Activated CD4-positive, alpha-beta T cell treated with anti-CD3 and anti-CD28 coated beads for 36 hours (primary cell): ENCODE results near the gene ZMYND15. TPM values are rescaled to one million over a fixed set of nuclear protein-coding genes. Genes with fewer than 3 reads are reported as not detected.

ENCODE experiments used
- ATAC-seq: fragments of 200-7000 bp; cut with Tn5 transposase; one replicate; pipeline ENCODE4 v1.10.0; 2021; ENCODE audit warnings: mild to moderate bottlenecking, moderate library complexity
- CTCF ChIA-PET: fragments of 350-600 bp; sonication (Branson Sonifier 250); formaldehyde crosslinking; loops from one replicate; lab custom pipeline; 2021; ENCODE audit warnings: antibody characterized with exemption; lab: Charles Lee
- POLR2A ChIA-PET: fragments of 350-600 bp; sonication (Branson Sonifier 250); formaldehyde crosslinking; loops from one replicate; lab custom pipeline; 2021; ENCODE audit warnings: antibody characterized with exemption, inconsistent platforms; lab: Charles Lee
- DNase-seq: peaks from one replicate; pipeline ENCODE4 v3.0.0-alpha.2; 2020
- H3K27ac Mint-ChIP-seq: one replicate; pipeline ENCODE4 v1.8.0; 2021; ENCODE audit warnings: mixed read lengths
- H3K27me3 Mint-ChIP-seq: one replicate; pipeline ENCODE4 v1.8.0; 2021; ENCODE audit warnings: mixed read lengths
- H3K36me3 Mint-ChIP-seq: one replicate; pipeline ENCODE4 v1.8.0; 2021; ENCODE audit warnings: low read depth, mixed read lengths
- H3K4me1 Mint-ChIP-seq: one replicate; pipeline ENCODE4 v1.8.0; 2021; ENCODE audit warnings: mixed read lengths
- H3K4me3 Mint-ChIP-seq: one replicate; pipeline ENCODE4 v1.8.0; 2021; ENCODE audit warnings: mild to moderate bottlenecking, moderate library complexity, mixed read lengths
- H3K9me3 Mint-ChIP-seq: one replicate; pipeline ENCODE4 v1.8.0; 2021; ENCODE audit warnings: low read depth, mixed read lengths
- intact Hi-C, 2 experiments: fragments of 100-400 bp; cut with DNase I in 1 of 2; cut with micrococcal nuclease in 1 of 2; formaldehyde crosslinking; loops; one replicate each; pipeline versions ENCODE4 v1.14.2 to v1.15.1; 2022 to 2024; cut with DNase I, micrococcal nuclease
- total RNA-seq, 2 experiments: library from RNA; stranded (reverse); gene quantifications; one replicate each; pipeline ENCODE4 v1.2.3, GENCODE V29; 2021

ZMYND15 gene
- total RNA-seq, 2 experiments from 2014 or later: 0.09 to 0.11 TPM

DNA sequence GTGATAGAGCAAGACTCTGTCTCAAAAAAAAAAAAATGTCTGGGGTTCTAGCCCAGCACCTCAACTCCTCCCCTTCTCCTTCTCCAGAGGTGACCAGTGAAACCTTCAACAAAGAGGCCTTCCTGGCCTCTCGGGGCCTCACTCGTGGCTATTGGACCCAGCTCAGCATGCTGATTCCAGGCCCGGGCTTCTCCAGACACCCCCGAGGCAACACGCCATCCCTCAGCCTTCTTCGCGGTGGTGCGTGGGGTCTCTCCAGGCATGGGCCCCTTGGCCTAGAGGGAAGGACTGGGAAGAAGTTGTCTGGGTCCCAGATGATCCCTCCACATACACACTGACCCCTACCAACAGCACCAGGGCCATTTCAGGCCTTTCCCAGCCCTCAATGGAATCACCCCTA lies 3.6 kb downstream of the ZMYND15 start:
- intact Hi-C loops: no loop called here
- Mint-ChIP-seq H3K36me3 (no peaks in the 10 kb centered on the region), H3K4me1 (peaks cover 32% of the 10 kb centered on the region), H3K27ac (no peak overlapping the region), H3K27me3 (peaks cover 27% of the 10 kb centered on the region), H3K4me3 (no peak overlapping the region), H3K9me3 (no peaks in the 10 kb centered on the region)
- ChIA-PET POLR2A (interaction anchor here (0.7 to 1.0 kb wide), 2 partner anchors 13 to 142 kb away, joined by 3 to 4 read pairs; no protein-coding TSS in a partner anchor), CTCF (interaction anchor here (0.7 kb wide), 2 partner anchors 11 to 88 kb away, joined by 3 read pairs; no protein-coding TSS in a partner anchor)
- DNase-seq (no peak), ATAC-seq (no peak)

DNA sequence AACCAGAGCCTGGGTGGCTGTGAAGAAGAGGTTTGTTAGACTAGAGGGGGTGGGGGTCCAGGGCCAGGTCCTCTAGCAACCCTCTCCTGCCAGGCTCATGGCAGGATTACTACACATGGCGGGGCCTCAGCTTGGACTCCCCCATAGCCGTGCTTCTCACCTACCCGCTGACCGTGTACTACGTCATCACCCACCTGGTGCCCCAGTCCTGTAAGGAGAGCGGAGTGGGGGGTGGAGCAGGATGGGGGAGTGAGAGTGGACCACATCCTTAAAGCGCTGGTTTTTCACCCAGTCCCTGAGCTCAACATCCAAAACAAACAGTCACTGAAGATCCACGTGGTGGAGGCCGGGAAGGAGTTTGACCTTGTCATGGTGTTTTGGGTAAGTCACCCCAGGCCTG lies 4.3 kb downstream of the ZMYND15 start:
- Mint-ChIP-seq H3K36me3 (no peaks in the 10 kb centered on the region), H3K9me3 (no peaks in the 10 kb centered on the region), H3K27ac (no peak overlapping the region), H3K4me1 (peaks cover 31% of the 10 kb centered on the region), H3K27me3 (peaks cover 23% of the 10 kb centered on the region), H3K4me3 (no peak overlapping the region)
- intact Hi-C loops: no loop called here
- POLR2A ChIA-PET: interaction anchor here (1.1 kb wide), 1 partner anchor 46 kb away, joined by 6 read pairs; no protein-coding TSS in a partner anchor
- DNase-seq: no peak
- CTCF ChIA-PET: interaction anchor here (0.6 to 0.7 kb wide), 2 partner anchors 12 to 214 kb away, joined by 3 read pairs; no protein-coding TSS in a partner anchor
- ATAC-seq: no peak

DNA sequence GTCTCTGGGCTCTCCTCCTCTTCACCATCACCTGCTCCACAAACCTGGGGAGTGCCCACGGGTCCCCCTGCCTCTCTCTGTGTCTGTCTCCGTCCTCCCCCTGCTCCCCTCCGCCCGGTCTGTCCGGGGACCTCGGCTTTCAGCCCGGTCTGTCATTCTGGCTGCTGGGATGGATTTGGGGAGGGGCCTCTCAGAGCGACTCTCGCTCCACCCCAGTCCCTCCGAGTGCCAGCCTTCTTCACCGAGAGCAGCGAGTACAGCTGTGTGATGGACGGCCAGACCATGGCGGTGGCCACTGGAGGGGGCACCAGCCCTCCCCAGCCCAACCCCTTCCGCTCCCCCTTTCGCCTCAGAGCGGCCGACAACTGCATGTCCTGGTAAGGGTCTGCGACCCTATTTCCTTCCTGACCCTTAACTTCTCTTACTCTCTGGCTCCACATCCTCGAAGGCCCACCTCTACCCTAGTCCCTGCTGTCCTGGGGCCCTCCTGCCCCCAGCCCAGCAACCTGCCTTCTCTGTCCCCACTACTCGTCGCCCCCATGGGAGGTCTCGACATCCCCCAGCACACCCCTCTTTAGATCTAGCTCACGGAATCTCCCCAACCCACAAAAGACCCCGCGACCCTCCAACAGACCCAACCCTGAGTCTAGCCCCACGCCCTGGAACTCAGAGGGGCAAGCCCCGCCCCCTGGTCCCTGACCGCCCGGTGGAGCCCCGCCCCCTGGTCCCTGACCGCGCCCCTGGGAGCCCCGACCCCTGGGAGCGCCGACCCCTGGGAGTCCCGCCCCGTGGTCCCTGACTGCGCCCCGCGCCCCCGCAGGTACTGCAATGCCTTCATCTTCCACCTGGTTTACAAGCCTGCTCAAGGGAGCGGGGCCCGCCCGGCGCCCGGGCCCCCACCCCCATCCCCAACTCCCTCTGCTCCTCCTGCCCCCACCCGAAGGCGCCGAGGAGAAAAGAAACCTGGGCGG lies 5.7 kb downstream of the ZMYND15 start:
- ChIA-PET POLR2A (no interaction called here), CTCF (interaction anchor here (0.5 to 0.6 kb wide), 2 partner anchors 32 to 122 kb away, joined by 3 to 4 read pairs; no protein-coding TSS in a partner anchor)

DNA sequence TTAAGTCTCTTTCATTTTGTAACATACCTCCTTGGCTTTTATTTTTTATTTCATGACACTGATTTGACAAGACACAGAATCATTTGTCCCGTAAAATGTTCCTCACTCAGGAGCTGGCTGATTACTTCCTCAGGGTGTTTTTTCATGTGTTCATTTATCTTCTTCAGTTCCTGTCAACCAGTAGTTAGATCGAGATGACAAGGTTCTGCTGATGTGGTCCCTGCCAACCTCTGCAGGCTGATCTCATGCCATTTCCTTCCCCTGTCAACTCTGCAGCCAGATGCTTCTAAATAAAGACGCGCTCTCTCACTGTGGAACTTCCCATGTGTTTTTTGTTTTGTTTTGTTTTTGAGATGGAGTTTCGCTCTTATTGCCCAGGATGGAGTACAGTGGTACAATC lies 8.2 kb downstream of the ZMYND15 start:
- H3K4me3 Mint-ChIP-seq: peak overlapping the region; percentile 19

More for the DNA sequence above, 5.7 kb downstream of the ZMYND15 start:
- H3K27ac Mint-ChIP-seq: no peak overlapping the region
- H3K36me3 Mint-ChIP-seq: no peaks in the 10 kb centered on the region
- ATAC-seq (no peak), DNase-seq (no peak)
- intact Hi-C loops: no loop called here
- H3K9me3 Mint-ChIP-seq: no peaks in the 10 kb centered on the region
- peaks cover 20% of the 10 kb centered on the region for H3K27me3 Mint-ChIP-seq
- H3K4me1 Mint-ChIP-seq: peaks cover 24% of the 10 kb centered on the region
- no peak overlapping the region for H3K4me3 Mint-ChIP-seq

DNA sequence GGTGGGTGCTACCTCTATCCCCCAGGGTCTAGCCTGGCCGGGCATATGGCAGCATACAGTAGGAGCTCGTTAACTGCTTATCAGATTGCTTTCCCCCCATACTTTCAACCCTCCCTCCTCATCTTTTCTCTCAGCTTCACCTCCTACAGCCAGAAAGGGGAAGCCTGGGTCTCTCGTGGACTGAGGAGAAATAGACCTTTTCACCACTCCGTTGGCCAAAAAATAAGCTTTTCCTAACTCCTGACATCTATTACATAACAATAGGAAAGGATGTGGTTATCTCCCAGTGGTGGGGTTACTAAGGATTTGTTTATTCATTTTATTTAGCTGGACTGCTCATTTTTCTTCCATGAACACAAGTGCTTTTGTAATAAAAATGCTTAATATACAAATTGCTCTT lies 9.1 kb downstream of the ZMYND15 start:
- peaks cover 15% of the 10 kb centered on the region for H3K27me3 Mint-ChIP-seq
- DNase-seq: no peak
- intact Hi-C loops: no loop called here
- H3K9me3 Mint-ChIP-seq: no peaks in the 10 kb centered on the region
- no peak overlapping the region for H3K4me3 Mint-ChIP-seq
- H3K27ac Mint-ChIP-seq: no peak overlapping the region
- ChIA-PET POLR2A (interaction anchor here (0.6 kb wide), 1 partner anchor 35 kb away, joined by 3 read pairs; no protein-coding TSS in a partner anchor), CTCF (interaction anchor here (0.6 to 1.3 kb wide), 4 partner anchors 16 to 305 kb away, joined by 3 to 4 read pairs (median 3); partner anchors contain the start of gene PLD2)
- no peaks in the 10 kb centered on the region for H3K36me3 Mint-ChIP-seq
- no peak for ATAC-seq
- peaks cover 22% of the 10 kb centered on the region for H3K4me1 Mint-ChIP-seq

More for the DNA sequence above, 8.2 kb downstream of the ZMYND15 start:
- ATAC-seq (peak; percentile 93), DNase-seq (peak; percentile 52)
- H3K36me3 Mint-ChIP-seq: no peaks in the 10 kb centered on the region
- ChIA-PET POLR2A (interaction anchor here (0.6 kb wide), 2 partner anchors 8 to 155 kb away, joined by 3 to 7 read pairs; no protein-coding TSS in a partner anchor), CTCF (interaction anchor here (2.2 kb wide), 1 partner anchor 42 kb away, joined by 9 read pairs; the partner anchor contains the start of gene GLTPD2)
- H3K27ac Mint-ChIP-seq: peak overlapping the region; percentile 51
- intact Hi-C loops: no loop called here
- no peaks in the 10 kb centered on the region for H3K9me3 Mint-ChIP-seq
- H3K27me3 Mint-ChIP-seq: peaks cover 14% of the 10 kb centered on the region
- H3K4me1 Mint-ChIP-seq: peaks cover 22% of the 10 kb centered on the region

DNA sequence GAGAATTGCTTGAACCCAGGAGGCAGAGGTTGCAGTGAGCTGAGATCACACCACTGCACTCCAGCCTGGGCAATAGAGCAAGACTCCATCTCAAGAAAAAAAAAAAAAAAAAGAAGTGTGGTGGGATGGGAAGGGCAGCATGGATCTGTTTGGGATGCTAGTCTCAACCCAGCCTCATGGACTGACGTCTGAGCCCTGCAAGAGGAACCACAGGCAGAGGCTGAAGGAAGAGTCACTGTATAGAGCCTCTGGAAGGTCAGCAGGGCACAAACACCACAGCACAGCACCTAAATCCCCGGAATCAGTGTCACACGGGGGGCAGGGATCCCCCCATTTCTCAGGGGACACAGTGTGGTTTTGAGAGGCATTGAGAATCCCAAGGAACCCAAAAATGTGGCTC lies 11.0 kb downstream of the ZMYND15 start:
- H3K4me3 Mint-ChIP-seq: no peak overlapping the region
- intact Hi-C loops: no loop called here
- peaks cover 14% of the 10 kb centered on the region for H3K27me3 Mint-ChIP-seq
- no peaks in the 10 kb centered on the region for H3K36me3 Mint-ChIP-seq
- no peaks in the 10 kb centered on the region for H3K9me3 Mint-ChIP-seq
- ChIA-PET CTCF (no interaction called here), POLR2A (no interaction called here)
- ATAC-seq (no peak), DNase-seq (no peak)
- H3K4me1 Mint-ChIP-seq: peaks cover 19% of the 10 kb centered on the region
- H3K27ac Mint-ChIP-seq: no peak overlapping the region

DNA sequence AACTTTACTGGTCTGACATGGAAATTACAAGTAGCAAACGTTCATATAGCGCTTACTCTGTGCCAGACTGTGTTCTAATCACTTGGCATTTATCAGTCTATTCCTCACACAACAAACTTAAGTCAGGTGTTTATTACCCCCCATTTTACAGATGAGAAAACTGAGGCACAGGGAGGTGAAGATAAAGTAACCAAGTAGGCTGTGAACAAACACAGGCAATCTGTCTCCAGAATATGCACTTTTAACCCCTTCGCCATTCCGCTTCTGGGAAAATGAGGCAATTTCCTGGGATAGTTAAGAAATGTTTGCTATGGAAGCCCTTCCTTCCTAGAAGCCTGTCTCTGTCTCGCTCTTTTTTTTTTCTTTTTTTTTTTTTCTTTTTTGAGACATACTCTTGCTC lies 12.3 kb downstream of the ZMYND15 start:
- Mint-ChIP-seq H3K27ac (no peak overlapping the region), H3K36me3 (no peaks in the 10 kb centered on the region), H3K4me1 (peaks cover 16% of the 10 kb centered on the region), H3K9me3 (no peaks in the 10 kb centered on the region), H3K4me3 (no peak overlapping the region), H3K27me3 (peaks cover 14% of the 10 kb centered on the region)
- POLR2A ChIA-PET: no interaction called here
- CTCF ChIA-PET: interaction anchor here (0.6 kb wide), 1 partner anchor 72 kb away, joined by 3 read pairs; no protein-coding TSS in a partner anchor
- intact Hi-C loops: no loop called here
- no peak for DNase-seq
- no peak for ATAC-seq

DNA sequence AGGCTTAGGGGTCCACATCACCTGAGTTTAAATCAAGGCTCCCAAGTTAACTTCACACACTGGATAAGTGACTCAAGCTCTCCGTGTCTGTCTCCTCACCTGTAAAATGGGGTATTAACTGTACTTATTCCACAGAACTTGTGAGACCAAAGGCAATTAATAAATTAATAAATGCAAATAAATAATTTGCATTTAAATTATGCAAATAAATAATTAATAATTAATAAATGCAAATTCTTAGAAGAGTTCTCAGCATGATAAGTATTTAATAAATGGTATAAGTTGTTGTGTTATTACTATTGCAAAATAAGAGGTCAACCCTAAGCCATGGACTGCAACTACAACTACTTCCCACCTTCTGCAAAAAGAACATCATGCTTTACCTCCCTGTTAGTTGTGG lies 13.8 kb downstream of the ZMYND15 start:
- intact Hi-C loops: no loop called here
- no peaks in the 10 kb centered on the region for H3K36me3 Mint-ChIP-seq
- H3K27ac Mint-ChIP-seq: no peak overlapping the region
- peaks cover 10% of the 10 kb centered on the region for H3K27me3 Mint-ChIP-seq
- ATAC-seq: no peak
- CTCF ChIA-PET: no interaction called here
- H3K4me1 Mint-ChIP-seq: peaks cover 3% of the 10 kb centered on the region
- H3K4me3 Mint-ChIP-seq: no peak overlapping the region
- POLR2A ChIA-PET: no interaction called here
- DNase-seq: no peak
- H3K9me3 Mint-ChIP-seq: no peaks in the 10 kb centered on the region

DNA sequence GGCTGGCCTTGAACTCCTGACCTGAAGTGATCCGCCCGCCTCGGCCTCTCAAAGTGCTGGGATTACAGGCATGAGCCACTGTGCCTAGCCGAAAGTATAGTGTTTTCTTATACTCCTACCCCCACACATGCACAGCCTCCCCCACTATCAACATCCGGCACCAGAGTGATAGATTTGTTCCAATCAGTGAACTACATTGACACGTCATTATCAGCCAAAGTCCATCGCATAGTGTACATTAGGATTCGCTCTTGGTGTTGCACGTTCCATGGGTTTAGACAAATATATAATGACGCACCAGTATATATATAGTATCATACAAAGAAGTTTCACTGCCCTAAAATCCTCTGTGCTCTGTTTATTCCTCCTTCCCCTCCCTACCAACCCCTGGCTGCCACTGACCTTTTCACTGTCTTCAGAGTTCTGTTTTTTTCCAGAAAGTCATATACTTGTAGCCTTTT lies 20.2 kb downstream of the ZMYND15 start:
- DNase-seq (no peak), ATAC-seq (no peak)
- POLR2A ChIA-PET: no interaction called here
- Mint-ChIP-seq H3K27me3 (peaks cover 7% of the 10 kb centered on the region), H3K9me3 (no peaks in the 10 kb centered on the region), H3K27ac (no peak overlapping the region), H3K4me3 (no peak overlapping the region), H3K4me1 (no peaks in the 10 kb centered on the region), H3K36me3 (no peaks in the 10 kb centered on the region)
- CTCF ChIA-PET: no interaction called here
- intact Hi-C loops: no loop called here

DNA sequence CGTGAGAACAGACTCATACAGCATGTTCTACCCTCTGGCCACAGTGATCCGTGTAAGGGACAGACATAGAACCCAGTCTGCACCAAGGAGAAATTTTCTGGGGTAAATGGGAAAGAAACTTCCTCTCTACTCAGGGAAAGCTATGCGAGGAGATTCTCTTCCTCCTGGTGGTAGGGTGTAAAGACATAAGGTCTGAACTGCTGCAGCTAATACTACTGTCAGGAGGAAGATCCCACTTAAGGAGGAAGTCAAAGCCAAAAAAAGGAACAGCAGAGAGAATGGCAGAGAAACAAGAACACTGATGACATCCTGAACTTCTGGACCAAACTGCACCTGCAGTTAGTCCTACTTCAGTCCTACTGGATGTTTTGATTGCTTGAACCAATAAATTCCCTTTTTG lies 25.0 kb downstream of the ZMYND15 start:
- peaks cover 2% of the 10 kb centered on the region for H3K4me1 Mint-ChIP-seq
- H3K27ac Mint-ChIP-seq: no peak overlapping the region
- ChIA-PET POLR2A (no interaction called here), CTCF (interaction anchor here (0.7 kb wide), 1 partner anchor 25 kb away, joined by 4 read pairs; no protein-coding TSS in a partner anchor)
- no peaks in the 10 kb centered on the region for H3K36me3 Mint-ChIP-seq
- DNase-seq (no peak), ATAC-seq (no peak)
- H3K4me3 Mint-ChIP-seq: no peak overlapping the region
- H3K9me3 Mint-ChIP-seq: no peaks in the 10 kb centered on the region
- peaks cover 5% of the 10 kb centered on the region for H3K27me3 Mint-ChIP-seq
- intact Hi-C loops: no loop called here

DNA sequence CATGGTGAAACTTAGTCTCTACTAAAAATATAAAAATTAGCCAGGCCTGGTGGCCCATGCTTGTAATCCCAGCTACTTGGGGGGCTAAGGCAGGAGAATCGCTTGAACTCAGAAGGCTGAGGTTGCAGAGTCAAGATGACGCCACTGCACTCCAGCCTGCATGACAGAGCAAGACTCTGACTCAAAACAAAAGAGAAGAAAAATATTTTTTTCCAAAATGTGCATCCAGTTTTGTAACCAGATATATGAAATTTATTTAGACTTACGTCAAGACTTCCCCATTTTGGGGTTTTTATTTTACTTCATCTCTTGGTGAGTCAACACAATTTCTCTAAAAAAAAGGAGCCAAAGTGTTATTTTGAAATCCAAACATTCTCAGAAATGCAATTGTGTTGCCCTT lies 26.6 kb downstream of the ZMYND15 start:
- no peak for ATAC-seq

More for the DNA sequence above, 26.6 kb downstream of the ZMYND15 start:
- peaks cover 5% of the 10 kb centered on the region for H3K27me3 Mint-ChIP-seq
- ChIA-PET POLR2A (no interaction called here), CTCF (no interaction called here)
- H3K4me1 Mint-ChIP-seq: peaks cover 7% of the 10 kb centered on the region
- intact Hi-C loops: no loop called here
- no peaks in the 10 kb centered on the region for H3K36me3 Mint-ChIP-seq
- no peak for DNase-seq
- H3K9me3 Mint-ChIP-seq: no peaks in the 10 kb centered on the region
- H3K27ac Mint-ChIP-seq: no peak overlapping the region
- no peak overlapping the region for H3K4me3 Mint-ChIP-seq
